Ovary (tissue), 3 donors: ENCODE measurements around the gene ZKSCAN1.

ENCODE experiments used
- CTCF ChIP-seq, 3 donors: fragments of 450-650 bp in 2 of 3; fragments of 200-600 bp in 1 of 3; IDR thresholded peaks; one replicate each; pipeline versions ENCODE4 v1.5.1 to v1.8.0; 2016 to 2022; ENCODE audit warnings: antibody characterized with exemption in 3 of 3, mild to moderate bottlenecking in 1 of 3
- POLR2A ChIP-seq: fragments of 450-650 bp; IDR thresholded peaks from one replicate; pipeline ENCODE4 v1.6.1; 2017; ENCODE audit warnings: antibody characterized with exemption, mild to moderate bottlenecking, moderate library complexity
- donor health status: DM: no; HTN: no; CAD: no.

DNA sequence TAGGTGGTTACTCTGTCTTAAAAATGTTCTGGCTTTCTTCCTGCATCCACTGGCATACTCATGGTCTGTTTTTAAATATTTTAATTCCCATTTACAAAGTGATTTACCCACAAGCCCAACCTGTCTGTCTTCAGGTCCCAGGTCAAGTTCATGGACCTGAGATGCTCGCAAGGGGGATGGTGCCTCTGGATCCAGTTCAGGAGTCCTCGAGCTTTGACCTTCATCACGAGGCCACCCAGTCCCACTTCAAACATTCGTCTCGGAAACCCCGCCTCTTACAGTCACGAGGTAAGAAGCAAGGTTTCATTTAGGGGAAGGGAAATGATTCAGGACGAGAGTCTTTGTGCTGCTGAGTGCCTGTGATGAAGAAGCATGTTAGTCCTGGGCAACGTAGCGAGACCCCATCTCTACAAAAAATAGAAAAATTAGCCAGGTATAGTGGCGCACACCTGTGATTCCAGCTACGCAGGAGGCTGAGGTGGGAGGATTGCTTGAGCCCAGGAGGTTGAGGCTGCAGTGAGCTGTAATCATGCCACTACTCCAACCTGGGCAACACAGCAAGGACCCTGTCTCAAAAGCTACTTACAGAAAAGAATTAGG lies 8.7 kb downstream of the ZKSCAN1 start:
- TF ChIP-seq CTCF (IDR thresholded peaks at IDR 0.05) = no peak
- TF ChIP-seq POLR2A = no peak
